WTC11 (cell line): ENCODE data around the gene RIPOR2. TPM values are rescaled to one million over a fixed set of nuclear protein-coding genes. Genes with fewer than 3 reads are reported as not detected.

Experiments
- ATAC-seq: fragments of 200-7000 bp; cut with Tn5 transposase; 2 replicates; pipeline ENCODE4 v1.10.0; 2021; ENCODE audit warnings: mild to moderate bottlenecking, moderate library complexity
- CTCF ChIA-PET: fragments of 300-600 bp; sonication (Branson Sonifier 250); formaldehyde crosslinking; loops from one replicate; lab custom pipeline; 2021; ENCODE audit warnings: antibody characterized with exemption; lab: Charles Lee
- POLR2A ChIA-PET: fragments of 350-600 bp; sonication (Branson Sonifier 250); formaldehyde crosslinking; loops from one replicate; lab custom pipeline; 2021; ENCODE audit warnings: antibody characterized with exemption; lab: Charles Lee
- DNase-seq: peaks from one replicate; pipeline ENCODE4 v3.0.0; 2021; ENCODE audit warnings: low spot score
- H3K27ac Mint-ChIP-seq: 2 replicates; pipeline ENCODE4 v1.8.0; 2021; ENCODE audit warnings: mixed read lengths
- H3K27me3 Mint-ChIP-seq: 2 replicates; pipeline ENCODE4 v1.8.0; 2021; ENCODE audit warnings: low read depth, mild to moderate bottlenecking, moderate library complexity, mixed read lengths
- H3K36me3 Mint-ChIP-seq: 2 replicates; pipeline ENCODE4 v1.8.0; 2021; ENCODE audit warnings: mixed read lengths
- H3K4me1 Mint-ChIP-seq: 2 replicates; pipeline ENCODE4 v1.8.0; 2022; ENCODE audit warnings: mixed read lengths
- H3K4me3 Mint-ChIP-seq: 2 replicates; pipeline ENCODE4 v1.8.0; 2021; ENCODE audit warnings: mild to moderate bottlenecking, moderate library complexity, mixed read lengths
- H3K9me3 Mint-ChIP-seq: 2 replicates; pipeline ENCODE4 v1.8.0; 2021; ENCODE audit warnings: mixed read lengths
- ARID4B ChIP-seq: sonication (generic); formaldehyde crosslinking; IDR thresholded peaks from 2 replicates; pipeline ENCODE4 v1.8.0; 2023; ENCODE audit warnings: missing genetic modification reagents, mild to moderate bottlenecking, borderline replicate concordance
- CTCF ChIP-seq: fragments of 200-600 bp; IDR thresholded peaks from 2 replicates; pipeline ENCODE4 v1.8.0; 2022; ENCODE audit warnings: antibody characterized with exemption
- FOXK1 ChIP-seq: sonication (generic); formaldehyde crosslinking; IDR thresholded peaks from 2 replicates; pipeline ENCODE4 v1.8.0; 2022; ENCODE audit warnings: mild to moderate bottlenecking, moderate library complexity, missing genetic modification reagents
- HMGA2 ChIP-seq: fragments of 250-450 bp; sonication (Bioruptor Pico); IDR thresholded peaks from 2 replicates; pipeline ENCODE4 v1.4.0; 2021; ENCODE audit warnings: mild to moderate bottlenecking, moderate library complexity
- HMGXB4 ChIP-seq: sonication (generic); formaldehyde crosslinking; IDR thresholded peaks from 2 replicates; pipeline ENCODE4 v1.8.1; 2023; ENCODE audit warnings: mild to moderate bottlenecking, moderate library complexity, missing genetic modification reagents
- IRF1 ChIP-seq: sonication (generic); formaldehyde crosslinking; IDR thresholded peaks from 2 replicates; pipeline ENCODE4 v1.8.0; 2023; ENCODE audit warnings: missing genetic modification reagents
- MAX ChIP-seq: sonication (generic); formaldehyde crosslinking; IDR thresholded peaks from 2 replicates; pipeline ENCODE4 v1.8.0; 2022; ENCODE audit warnings: mild to moderate bottlenecking, missing genetic modification reagents
- OVOL2 ChIP-seq: fragments of 250-450 bp; sonication (Bioruptor Pico); IDR thresholded peaks from 2 replicates; pipeline ENCODE4 v1.9.0; 2021; ENCODE audit warnings: mild to moderate bottlenecking, borderline replicate concordance
- RELA ChIP-seq: sonication (generic); formaldehyde crosslinking; IDR thresholded peaks from 2 replicates; pipeline ENCODE4 v1.8.1; 2022; ENCODE audit warnings: missing genetic modification reagents, mild to moderate bottlenecking, borderline replicate concordance
- SMAD4 ChIP-seq: sonication (generic); formaldehyde crosslinking; IDR thresholded peaks from 2 replicates; pipeline ENCODE4 v1.8.0; 2022; ENCODE audit warnings: mild to moderate bottlenecking, missing genetic modification reagents
- STAT6 ChIP-seq: sonication (generic); formaldehyde crosslinking; conservative IDR thresholded peaks from 2 replicates; pipeline ENCODE4 v1.8.1; 2023; ENCODE audit warnings: mild to moderate bottlenecking, low read depth, missing genetic modification reagents, moderate library complexity
- TP53 ChIP-seq: sonication (generic); formaldehyde crosslinking; IDR thresholded peaks from 2 replicates; pipeline ENCODE4 v1.8.1; 2023; ENCODE audit warnings: mild to moderate bottlenecking, missing genetic modification reagents
- USF2 ChIP-seq: sonication (generic); formaldehyde crosslinking; IDR thresholded peaks from 2 replicates; pipeline ENCODE4 v1.8.1; 2023; ENCODE audit warnings: mild to moderate bottlenecking, missing genetic modification reagents, moderate library complexity
- ZBTB21 ChIP-seq: sonication (generic); formaldehyde crosslinking; IDR thresholded peaks from 2 replicates; pipeline ENCODE4 v1.8.1; 2023; ENCODE audit warnings: mild to moderate bottlenecking, missing genetic modification reagents, borderline replicate concordance
- ZNF138 ChIP-seq: sonication (generic); formaldehyde crosslinking; conservative IDR thresholded peaks from 2 replicates; pipeline ENCODE4 v1.8.1; 2022; ENCODE audit warnings: mild to moderate bottlenecking, moderate library complexity, missing genetic modification reagents
- ZNF219 ChIP-seq: sonication (generic); formaldehyde crosslinking; IDR thresholded peaks from 2 replicates; pipeline ENCODE4 v1.8.0; 2023; ENCODE audit warnings: missing genetic modification reagents, mild to moderate bottlenecking, borderline replicate concordance
- ZSCAN18 ChIP-seq: fragments of 250-450 bp; sonication (Bioruptor Pico); IDR thresholded peaks from 2 replicates; pipeline ENCODE4 v2.1.2; 2022; ENCODE audit warnings: mild to moderate bottlenecking, moderate library complexity
- total RNA-seq: library from RNA; stranded (reverse); gene quantifications from 3 replicates; pipeline ENCODE4 v1.2.3, GENCODE V29; 2021

RIPOR2 gene
- total RNA-seq, 1 experiment from 2014 or later: 13.5 TPM

GRCh38 chr6:24899136-24899996 lies 36.4 kb downstream of the RIPOR2 start (continued):
- TF ChIP-seq ZSCAN18 (CRISPR knock-in tag) (no peak), HMGA2 (CRISPR knock-in tag) (no peak), USF2 (no peak), ZBTB21 (CRISPR knock-in tag) (no peak), SMAD4 (no peak), ZNF138 (CRISPR knock-in tag) (no peak)

- no peak overlapping the region for H3K4me3 Mint-ChIP-seq
- POLR2A ChIA-PET: interaction anchor here (0.6 kb wide), 1 partner anchor 117 kb away, joined by 11 read pairs; no protein-coding TSS in a partner anchor
- DNase-seq (no peak), ATAC-seq (no peak)
- H3K27ac Mint-ChIP-seq: no peak overlapping the region; the same call in 1 of the 2 replicates
- H3K9me3 Mint-ChIP-seq: no peaks in the 10 kb centered on the region
- TF ChIP-seq HMGXB4 (CRISPR knock-in tag) (no peak), IRF1 (CRISPR knock-in tag) (no peak)
- no peaks in the 10 kb centered on the region for H3K36me3 Mint-ChIP-seq
- H3K4me1 Mint-ChIP-seq: peaks cover 23% of the 10 kb centered on the region
- CTCF ChIA-PET: interaction anchor here (1.0 to 3.7 kb wide), 6 partner anchors 12 to 129 kb away, joined by 3 to 18 read pairs (median 12); no protein-coding TSS in a partner anchor
- H3K27me3 Mint-ChIP-seq: no peaks in the 10 kb centered on the region
Measured at GRCh38 chr6:24898676-24899075, 37.1 kb downstream of the RIPOR2 start.

- H3K9me3 Mint-ChIP-seq: no peaks in the 10 kb centered on the region
- no peak overlapping the region for H3K4me3 Mint-ChIP-seq
- TF ChIP-seq RELA (CRISPR knock-in tag) (no peak), MAX (CRISPR knock-in tag) (no peak), STAT6 (CRISPR knock-in tag) (no peak), TP53 (CRISPR knock-in tag) (no peak), ARID4B (CRISPR knock-in tag) (no peak), CTCF (no peak), OVOL2 (CRISPR knock-in tag) (no peak), ZNF219 (CRISPR knock-in tag) (no peak), FOXK1 (CRISPR knock-in tag) (no peak)
Measured at GRCh38 chr6:24897186-24897585, 38.6 kb downstream of the RIPOR2 start.

More at GRCh38 chr6:24897186-24897585, 38.6 kb downstream of the RIPOR2 start:
- ChIA-PET POLR2A (no interaction called here), CTCF (no interaction called here)
- Mint-ChIP-seq H3K36me3 (no peaks in the 10 kb centered on the region), H3K4me1 (peaks cover 23% of the 10 kb centered on the region), H3K27ac (no peak overlapping the region), H3K27me3 (no peaks in the 10 kb centered on the region)
- no peak for DNase-seq
- no peak for ATAC-seq
